Effector CD4-positive, alpha-beta T cell (primary cell): ENCODE measurements around the gene TUBG2.

Source experiments
- DNase-seq: peaks from one replicate; pipeline ENCODE4 v3.0.0-alpha.2; 2020

The TUBG2 gene

DNA sequence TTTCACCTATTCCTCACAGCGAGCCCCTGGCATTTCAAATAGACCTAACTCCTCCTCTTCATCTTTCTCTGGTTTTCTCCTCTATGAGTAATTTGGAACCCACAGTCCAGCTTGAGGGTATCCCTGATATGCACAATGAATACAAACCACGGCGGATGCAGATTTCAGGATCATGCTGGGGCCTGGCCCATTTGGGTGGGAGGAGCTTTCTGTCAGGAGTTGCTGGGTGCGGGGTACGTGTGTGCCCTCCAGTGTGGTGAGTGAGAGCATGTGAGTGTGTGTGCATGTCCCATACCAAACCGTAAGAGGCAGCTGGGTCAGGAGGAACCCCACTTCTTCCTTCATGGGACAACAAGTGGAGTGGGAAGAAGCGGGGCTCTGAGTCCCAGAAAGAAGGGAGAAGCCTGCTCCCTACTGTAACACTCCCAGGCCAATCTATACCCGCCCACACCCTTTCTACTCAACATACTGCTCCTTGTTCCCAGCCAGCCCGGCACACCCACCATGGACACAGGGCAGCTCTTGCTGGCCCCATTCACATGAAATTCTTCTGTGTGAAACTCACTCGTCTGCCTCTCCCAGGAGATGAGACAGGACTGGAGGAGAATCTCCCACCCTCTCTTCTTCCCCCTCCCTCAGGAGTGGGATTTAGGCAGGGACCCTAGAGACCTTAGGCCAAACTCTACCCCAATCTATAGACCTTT, 41.7 kb downstream of the TUBG2 start:
- no peak for DNase-seq

DNA sequence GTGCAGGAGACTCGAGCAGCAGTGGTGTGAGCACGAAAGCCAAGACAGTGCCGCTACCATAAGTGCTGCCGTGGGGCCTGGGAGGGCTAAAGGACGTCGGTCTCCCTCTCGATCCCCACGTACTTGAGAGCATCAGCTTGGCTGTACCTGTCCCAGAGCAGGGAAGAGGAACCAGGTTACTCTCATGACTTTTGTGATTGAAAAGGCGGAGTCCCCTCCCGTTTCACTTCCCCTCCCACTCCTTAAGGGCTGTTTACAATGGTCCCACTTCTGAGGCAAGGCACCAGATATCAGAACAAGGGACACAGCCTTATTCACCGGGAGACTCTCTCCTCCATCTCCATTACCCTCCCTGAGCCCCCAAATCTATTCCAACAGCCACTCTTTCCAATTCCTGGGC, 43.4 kb downstream of the TUBG2 start:
- no peak for DNase-seq

DNA sequence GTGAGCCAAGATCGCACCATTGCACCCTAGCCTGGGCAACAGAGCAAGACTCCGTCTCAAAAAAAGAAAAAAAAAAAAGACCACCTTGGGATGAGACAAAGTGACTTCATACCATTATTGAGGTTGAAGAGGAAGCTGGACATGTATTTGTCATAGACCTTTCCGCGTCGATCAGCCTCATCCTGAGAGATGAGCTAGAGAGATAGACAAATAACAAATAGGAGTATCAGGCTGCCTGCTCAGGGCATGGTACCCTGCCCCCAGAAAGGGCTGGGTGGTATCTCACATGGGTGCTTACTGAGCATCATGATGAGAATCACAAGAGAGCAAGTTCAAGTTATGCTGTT, 45.4 kb downstream of the TUBG2 start:
- DNase-seq = no peak

DNA sequence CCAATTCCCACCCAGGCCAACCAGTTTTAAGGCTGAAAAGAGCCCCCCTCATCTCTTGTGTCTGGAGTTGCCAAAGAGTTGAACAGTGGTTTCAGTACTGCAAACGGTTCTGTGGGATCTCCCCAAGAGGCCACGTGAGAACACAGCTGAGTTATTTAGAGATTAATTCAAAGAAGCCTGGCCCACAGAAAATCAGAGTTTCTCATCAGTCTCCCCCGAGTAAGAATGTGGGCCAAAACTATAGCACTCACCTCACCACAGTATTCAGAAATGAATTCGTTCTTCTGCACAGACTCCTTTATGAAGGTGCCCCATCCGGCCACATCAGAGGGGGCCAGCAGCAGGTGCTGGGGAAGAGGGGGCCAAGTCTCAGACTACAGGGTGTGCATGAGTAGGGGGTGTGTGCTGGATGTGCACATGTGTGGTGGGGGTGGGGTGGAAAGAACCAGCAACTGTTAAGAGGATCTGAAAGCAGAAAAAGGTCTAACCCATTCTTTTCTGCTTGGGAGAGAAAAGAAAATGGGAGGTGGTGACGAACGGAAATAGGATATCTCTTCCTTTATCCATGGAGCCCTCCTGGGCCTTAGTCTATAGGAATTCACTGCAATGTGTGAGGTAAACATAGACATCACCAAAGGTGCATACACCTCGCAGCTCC, 45.9 kb downstream of the TUBG2 start:
- no peak for DNase-seq

DNA sequence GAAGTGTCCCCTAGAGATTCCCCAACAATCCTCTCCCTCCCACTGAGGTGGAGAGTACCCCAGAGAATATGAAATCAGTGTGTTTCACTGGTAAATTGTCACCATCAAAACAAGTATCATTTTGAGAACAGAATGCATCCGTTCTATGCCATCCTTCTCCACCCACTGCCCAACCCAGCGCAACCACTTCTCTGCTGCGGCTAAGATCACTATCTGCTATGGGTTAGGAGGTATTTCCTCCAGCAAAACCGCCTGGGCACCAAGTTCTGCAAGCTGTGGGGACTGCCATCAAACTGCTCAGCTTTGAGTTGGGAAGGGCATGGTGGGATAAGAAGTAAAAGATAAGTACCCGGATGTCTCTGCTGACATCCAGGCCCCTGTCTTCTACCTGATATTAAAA, 47.6 kb downstream of the TUBG2 start:
- peak; percentile 24 for DNase-seq

DNA sequence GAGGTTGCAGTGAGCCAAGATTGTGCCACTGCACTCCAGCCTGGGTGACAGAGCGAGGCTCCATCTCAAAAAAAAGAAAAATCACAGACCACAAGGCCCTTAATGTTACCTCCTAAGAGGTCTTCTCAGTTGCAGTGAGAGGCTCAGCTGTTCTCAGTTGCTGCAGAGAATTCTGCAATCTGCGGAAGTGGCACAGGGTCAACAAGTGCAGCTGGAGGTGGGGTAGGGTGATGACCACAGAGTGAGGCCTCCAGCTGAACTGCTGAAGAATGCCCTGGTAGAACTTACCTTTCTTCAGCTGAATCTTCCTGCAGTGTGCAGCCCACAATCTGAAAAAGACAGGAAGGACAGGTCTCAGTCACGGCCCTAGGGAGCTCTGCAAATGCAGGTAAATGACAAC, 49.5 kb downstream of the TUBG2 start:
- DNase-seq = no peak

DNA sequence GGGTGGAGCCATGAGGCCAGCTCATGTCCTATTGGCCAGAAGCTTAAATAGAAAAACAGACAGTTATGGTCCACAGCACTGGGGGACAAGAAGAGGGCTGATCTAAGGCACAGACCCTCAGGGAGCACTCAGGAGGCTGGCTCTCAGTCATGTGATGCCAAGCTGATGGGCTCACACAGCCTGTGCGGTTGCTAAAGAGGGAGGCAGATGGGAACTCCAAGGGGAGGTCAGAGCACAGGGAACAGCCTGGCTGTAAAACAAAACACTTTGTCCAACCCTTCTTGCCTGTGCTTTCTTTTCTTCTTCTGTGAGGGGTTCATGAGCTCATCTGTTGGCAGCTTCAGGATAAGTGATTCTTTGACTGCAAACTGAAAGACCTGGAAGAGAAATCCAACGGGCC, 50.5 kb downstream of the TUBG2 start:
- DNase-seq = no peak
